GM04503 (cell line): ENCODE results near the gene NOL3.

ENCODE experiments used
- DNase-seq: peaks from one replicate; pipeline ENCODE4 v3.0.0-alpha.2; 2012; ENCODE audit warnings: low read depth

The NOL3 gene

DNA sequence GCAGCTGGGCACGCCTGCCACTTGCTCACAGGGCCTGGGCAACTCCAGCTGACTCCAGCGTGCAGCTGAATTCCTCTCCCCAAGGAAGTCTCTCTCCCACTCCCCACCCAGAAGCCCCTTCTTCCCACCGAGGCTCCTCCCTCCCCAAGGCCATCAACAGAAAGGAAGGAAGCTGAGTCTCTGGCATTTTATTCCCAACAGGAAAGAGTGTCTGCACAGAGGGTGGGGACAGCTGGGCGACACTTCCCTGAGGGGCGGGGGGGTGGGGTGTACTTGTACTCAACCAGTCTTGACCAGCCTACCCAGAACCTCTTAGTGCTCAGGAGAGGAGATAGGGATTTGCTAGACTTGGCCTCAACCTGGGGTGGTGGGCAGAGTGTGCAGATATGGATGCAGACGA lies 19.7 kb downstream of the NOL3 start, which contains the start of gene EXOC3L1:
TSS of gene EXOC3L1 (minus strand) at position 96 of the 400 bp plus-strand sequence. CDS start 460 bp downstream, outside the sequence.
- no peak for DNase-seq

DNA sequence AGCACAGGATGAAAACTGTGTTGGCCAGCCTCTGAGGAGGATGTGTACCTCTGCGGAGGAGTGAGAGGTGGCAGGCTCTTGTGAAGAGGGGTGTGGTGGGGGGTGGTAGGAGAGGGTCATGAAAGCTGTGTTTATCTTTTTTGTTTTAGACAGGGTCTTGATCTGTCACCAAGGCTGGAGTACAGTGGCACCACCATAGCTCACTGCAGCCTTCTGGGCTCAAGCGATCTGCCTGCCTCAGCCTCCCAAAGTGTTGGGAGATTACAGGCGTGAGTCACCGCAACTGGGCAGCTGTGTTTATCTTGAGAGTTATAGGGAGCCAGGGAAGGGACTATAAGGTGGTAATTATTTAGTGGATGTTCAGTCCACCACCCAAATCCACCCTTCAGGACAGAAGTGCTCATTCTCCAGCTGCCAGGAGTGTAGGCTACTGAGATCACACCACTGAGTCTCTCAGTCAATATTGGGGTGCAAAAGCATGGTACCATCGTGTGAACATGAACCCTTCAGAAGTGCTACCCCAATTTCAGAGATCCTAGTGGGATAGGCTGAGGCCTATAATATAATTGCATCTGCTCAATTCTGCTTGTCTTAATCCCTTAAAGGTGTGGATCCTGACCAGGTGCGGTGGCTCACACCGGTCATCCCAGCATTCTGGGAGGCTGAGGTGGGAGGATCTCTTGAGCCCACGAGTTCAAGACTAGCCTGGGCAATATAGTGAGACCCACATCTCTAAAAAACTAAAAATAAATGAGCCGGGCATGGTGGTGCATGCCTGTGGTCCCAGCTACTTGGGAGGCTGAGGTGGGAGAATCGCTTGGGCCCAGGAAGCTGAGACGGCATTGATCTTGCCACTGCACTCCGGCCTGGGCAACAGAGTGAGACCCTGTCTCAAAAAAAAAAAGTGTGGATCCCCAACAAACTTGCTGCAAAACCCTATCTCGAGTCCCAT lies 20.4 kb downstream of the NOL3 start:
- DNase-seq = no peak

DNA sequence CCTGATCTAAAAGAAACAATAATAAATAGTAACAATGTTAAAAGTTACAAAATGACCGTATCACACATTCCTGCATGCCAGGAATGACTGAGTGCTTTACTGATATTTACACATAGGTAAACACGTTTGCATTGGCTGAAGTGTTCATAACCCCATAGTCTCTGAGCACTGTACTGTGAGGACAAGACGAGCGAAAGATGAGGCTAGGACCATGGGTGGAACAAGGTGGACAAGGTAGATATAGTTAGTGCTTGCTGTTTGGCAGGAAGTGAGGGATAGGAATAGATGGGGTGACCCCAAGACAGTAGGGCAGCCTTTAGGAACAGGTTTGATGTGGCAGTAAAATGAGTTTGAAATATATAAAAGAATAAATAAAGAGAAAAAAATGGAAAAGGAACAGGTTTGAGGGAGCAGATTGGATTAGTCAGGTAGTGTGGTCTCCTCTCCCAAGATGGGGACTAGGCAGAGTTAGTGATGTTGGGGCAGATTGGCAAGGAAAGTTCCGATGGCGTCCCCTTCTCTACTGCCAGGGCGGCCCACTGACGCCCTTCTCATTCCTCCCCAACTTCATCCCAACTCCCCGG lies 21.2 kb downstream of the NOL3 start:
- no peak for DNase-seq

DNA sequence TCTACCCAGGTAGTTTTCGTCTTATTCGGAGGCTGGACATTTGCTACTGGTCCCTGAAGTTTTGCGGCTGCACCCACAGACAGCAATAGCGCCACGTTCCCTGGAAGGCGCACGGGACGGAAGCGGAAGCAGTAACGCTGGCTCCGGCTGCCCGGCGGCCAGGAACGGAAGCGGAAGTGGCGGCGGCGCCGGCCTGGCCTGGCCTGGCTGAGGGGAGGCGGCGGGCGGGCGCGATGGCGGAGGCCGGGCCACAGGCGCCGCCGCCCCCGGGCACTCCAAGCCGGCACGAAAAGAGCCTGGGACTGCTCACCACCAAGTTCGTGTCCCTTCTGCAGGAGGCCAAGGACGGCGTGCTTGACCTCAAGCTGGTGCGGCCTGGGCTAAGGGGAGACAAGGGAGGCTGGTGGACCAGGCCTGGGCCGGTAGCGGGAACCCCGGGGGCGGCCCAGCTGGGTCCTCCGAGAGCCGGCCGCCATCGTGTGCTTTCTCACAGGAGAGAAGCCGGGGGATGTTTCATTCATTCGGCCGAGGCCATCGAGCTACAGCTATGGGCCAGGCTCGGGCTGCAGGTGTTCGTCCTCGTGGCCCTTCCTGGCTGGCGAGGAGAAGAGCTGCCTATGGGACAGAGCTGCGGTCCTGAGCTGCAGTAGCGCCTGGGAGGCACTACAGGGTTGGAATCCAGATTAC lies 21.8 kb downstream of the NOL3 start, which contains the start of gene E2F4:
TSS of gene E2F4 (plus strand) at position 161 of the 687 bp plus-strand sequence. CDS start at position 234, 73 bp downstream.
- peak; percentile 42 for DNase-seq

DNA sequence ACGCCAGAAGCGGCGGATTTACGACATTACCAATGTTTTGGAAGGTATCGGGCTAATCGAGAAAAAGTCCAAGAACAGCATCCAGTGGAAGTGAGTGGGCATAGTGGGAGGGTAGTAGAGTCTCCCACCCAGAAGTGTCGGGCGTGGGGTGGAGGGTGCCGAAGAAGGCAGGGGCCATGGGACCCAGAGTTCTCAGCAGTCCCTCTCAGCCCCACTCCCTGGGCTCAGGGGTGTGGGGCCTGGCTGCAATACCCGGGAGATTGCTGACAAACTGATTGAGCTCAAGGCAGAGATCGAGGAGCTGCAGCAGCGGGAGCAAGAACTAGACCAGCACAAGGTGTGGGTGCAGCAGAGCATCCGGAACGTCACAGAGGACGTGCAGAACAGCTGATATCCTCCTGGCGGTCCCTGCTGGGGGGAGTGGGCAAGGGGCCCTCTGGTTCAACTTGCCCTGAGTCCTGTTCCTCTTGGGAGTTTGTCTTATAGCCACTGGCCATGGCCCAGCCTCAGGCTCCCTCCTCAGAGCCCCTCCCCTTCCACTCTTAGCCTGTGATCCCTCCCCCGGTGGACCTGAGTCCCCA lies 22.5 kb downstream of the NOL3 start:
- DNase-seq = no peak

DNA sequence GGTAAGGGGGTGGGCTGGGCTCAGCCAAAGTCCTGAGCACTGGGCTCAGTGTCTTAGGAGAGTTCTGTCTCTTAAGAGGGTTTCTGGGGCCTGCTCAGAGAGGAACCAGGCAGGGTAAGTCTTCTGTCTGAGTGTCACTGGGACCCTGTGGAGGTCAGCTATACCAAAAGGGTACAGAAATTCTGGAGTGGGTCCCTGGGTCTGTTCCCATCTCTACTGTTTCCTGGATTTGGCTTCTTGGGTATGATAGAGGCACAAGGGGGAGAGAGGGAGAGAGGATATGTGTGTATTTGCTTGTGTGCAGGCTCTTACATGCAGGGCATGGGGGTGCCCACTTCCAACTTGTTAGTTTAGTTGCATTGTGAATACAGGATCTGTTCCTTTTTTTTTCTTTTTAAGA lies 23.2 kb downstream of the NOL3 start:
- no peak for DNase-seq

DNA sequence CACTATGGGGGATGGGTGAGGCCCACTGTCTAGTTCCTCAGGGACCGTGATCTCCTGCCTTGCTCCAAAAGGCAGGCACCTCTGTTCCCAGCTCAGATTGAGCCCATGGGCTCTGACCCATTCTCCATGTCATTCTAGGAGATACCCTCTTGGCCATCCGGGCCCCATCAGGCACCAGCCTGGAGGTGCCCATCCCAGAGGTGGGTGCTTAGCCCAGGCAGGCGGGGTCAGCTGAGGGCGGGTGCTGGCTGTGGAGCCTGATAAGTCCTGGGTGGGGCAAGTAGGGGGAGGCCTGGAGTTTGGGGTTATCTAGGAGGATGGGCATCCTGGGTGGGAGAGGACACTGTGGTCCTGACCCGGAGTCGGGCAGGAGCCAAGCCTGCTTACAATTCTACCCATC lies 23.9 kb downstream of the NOL3 start:
- DNase-seq = no peak

DNA sequence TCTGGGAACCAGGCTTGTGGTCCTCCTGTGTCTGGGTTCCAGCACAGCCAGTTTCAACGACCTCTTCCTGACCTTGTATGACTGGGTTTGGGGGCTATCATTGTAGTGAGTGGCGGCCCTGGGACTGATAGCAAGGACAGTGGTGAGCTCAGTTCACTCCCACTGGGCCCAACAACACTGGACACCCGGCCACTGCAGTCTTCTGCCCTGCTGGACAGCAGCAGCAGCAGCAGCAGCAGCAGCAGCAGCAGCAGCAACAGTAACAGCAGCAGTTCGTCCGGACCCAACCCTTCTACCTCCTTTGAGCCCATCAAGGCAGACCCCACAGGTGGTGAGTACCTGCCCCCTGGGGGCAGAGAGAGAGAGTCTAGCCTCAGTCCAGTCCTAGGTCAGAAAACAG lies 25.3 kb downstream of the NOL3 start:
- no peak for DNase-seq

DNA sequence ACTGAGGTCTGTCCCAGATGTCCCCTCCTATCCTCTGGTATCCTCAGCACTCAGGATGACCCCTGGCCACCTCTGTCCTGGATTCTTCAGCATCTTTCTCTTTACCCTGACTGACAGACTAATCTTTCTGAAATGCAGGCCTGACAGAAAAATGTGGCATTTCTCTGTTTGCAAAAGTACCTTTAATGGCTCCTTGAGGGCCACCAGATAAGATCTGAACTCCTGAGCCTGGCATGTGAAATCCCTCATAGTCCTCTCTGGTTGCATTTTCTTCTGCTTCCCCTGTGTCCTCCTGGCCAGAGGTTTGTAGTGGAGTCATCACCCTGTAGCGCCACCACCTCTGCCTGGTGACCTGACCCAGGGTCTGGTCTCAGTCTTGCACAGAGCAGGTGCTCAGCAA lies 26.5 kb downstream of the NOL3 start:
- no peak for DNase-seq

DNA sequence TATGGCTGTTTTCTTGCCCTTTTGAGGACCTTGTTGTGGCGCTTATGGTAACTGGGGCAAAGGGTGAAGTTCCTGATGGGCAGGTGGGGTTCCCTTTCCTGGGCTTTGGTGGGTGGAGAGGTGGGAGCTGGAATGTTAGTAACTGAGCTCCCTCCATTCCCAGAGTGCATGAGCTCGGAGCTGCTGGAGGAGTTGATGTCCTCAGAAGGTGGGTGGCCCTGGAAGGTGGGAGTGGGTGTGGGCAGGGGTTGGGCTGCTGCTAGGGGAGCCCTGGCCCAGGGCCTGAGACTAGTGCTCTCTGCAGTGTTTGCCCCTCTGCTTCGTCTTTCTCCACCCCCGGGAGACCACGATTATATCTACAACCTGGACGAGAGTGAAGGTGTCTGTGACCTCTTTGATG lies 27.4 kb downstream of the NOL3 start:
- no peak for DNase-seq

DNA sequence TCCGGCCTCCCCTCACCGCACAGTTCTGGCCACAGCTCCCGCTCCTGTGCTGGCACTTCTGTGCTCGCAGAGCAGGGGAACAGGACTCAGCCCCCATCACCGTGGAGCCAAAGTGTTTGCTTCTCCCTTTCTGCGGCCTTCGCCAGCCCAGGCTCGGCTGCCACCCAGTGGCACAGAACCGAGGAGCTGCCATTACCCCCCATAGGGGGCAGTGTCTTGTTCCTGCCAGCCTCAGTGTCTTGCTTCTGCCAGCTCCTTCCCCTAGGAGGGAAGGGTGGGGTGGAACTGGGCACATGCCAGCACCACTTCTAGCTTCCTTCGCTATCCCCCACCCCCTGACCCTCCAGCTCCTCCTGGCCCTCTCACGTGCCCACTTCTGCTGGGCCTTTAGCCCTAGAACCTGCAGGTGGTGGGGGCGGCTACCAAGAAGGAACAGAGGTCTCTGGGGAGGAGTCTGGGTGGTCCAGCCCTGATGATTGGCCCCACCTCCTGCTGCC lies 27.9 kb downstream of the NOL3 start:
- no peak for DNase-seq

DNA sequence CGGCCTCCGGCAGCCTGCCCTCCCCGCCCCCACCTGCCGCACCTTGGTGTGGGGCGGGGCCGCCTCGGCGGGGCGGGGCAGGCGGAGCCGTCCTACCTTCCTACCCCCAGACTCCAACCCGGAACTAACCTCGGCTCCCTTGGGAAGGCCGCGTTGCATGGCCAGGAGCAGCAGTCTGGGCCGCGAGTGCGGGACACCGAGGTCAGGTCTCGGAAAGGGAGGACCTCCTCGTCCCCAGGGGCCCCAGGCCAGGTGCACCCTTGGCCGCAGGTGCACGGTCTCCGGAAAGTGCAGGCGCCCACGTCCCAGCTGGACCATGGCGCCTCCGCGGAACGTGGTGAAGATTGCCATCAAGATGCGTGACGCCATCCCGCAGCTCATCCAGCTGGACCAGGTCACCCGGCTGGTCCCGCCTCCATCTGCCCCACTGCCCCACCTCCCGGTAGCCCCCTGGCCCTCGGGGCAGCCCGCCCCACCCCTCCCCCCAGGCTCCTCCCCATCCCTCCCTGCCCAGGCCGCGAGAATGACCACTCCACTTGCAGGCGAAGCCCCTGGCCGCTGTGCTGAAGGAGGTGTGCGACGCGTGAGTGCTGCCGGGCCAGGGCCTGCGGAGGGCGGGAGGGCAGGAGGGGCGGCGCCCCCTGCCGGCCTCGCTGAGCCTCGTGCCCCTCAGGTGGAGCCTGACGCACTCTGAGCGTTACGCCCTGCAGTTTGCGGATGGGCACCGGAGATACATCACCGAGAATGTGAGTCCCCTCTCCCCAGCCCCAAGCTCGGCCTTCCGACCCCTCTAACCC lies 28.9 kb downstream of the NOL3 start, which contains the start of gene ELMO3:
TSS of gene ELMO3 (plus strand) at position 121 of the 797 bp plus-strand sequence. CDS start at position 317, 196 bp downstream.
- no peak for DNase-seq

DNA sequence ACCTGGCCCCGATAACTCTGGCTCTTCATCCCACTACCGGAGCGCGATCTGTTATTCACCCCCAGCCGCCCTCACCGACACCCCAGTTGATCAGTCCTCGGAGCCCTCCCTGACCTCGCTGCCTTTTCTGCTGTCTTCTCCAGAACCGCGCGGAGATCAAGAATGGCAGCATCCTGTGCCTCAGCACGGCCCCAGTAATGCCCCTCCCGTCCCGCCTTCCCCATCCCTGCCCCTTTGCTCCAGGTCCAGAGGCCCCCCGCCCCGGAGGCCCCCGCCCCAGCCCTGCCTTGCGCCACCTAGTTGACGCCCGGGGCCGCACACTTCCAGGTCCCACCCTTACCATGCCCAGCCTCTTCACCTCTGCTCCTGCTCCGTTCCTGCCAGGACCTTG lies 29.5 kb downstream of the NOL3 start:
- DNase-seq = no peak

DNA sequence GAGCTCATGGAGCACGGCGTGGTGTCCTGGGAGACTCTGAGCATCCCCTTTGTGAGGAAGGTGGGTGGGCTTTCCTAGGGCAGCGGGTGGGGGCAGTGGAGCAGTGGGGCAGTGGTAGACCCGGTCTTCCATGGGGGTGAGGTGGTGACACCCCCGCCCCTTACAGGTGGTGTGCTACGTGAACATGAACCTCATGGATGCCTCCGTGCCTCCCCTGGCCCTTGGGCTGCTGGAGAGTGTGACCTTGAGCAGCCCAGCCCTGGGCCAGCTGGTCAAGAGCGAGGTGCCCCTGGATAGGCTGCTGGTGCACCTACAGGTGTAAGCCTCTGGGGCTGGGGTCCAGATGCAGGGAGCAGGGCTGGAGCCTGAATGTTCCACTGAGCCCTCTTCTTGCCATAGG lies 30.2 kb downstream of the NOL3 start:
- no peak for DNase-seq

DNA sequence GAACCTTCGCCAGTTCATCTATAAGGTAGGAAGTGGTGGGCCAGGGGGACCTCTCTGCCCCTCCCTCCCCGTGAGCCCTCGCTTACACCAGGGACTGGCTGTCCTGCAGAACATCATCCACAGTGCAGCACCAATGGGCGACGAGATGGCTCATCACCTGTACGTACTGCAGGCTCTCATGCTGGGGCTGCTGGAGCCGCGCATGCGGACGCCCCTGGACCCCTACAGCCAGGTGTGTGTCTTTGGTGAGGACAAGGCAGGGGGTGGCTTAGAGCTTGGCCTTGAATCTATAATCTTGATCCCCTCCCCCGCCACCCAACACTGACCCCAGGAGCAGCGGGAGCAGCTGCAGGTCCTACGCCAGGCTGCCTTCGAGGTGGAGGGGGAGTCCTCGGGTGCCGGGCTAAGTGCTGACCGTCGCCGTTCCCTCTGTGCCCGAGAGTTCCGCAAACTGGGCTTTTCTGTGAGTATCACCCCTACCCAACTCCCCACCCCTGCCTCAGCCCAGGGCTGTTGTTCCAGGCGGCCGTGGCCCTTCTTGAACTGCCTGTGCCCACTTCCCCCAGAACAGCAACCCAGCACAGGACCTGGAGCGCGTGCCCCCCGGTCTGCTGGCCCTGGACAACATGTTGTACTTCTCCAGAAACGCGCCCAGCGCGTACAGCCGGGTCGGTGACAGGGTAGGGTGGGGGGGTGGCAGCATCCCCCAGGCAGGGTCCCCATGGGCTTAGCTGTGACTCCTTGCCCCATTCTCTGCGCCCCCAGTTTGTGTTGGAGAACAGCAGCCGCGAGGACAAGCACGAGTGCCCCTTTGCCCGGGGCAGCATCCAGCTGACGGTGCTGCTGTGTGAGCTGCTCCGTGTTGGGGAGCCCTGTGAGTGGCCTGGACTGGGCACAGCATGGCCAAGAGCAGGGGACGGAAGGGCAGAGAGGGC lies 31.3 kb downstream of the NOL3 start:
- DNase-seq = no peak

DNA sequence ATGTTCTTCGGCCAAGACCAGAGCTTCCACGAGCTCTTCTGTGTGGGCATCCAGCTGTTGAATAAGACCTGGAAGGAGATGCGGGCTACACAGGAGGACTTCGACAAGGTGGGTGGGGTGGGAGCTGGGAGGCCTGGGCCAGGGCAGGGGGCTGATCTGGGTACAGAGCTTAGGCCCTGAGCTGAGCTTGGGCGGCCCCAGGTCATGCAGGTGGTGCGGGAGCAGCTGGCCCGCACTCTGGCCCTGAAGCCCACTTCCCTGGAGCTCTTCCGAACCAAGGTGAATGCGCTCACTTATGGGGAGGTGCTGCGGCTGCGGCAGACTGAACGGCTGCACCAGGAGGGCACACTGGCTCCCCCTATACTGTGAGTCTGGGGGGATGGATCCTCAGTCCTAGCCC lies 32.1 kb downstream of the NOL3 start:
- DNase-seq = no peak

DNA sequence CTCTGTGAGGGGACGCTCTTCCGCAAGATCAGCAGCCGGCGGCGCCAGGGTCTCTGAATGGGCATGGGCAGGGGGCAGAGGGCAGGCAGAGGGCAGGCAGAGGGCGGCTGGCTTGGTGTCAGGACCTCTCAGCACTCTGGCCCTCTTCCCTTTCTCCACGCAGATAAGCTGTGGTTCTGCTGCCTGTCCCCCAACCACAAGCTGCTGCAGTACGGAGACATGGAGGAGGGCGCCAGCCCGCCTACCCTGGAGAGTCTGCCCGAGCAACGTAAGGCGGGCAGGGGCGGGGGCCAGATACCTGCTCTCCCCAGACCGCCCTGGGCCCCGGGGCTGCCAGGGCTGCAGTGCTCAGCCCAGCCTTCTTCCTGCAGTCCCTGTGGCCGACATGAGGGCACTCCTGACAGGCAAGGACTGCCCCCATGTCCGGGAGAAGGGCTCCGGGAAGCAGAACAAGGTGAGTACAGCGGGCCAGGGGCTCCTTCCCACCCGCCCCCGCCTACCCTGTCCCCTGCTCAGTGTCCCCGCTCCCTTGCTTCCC lies 32.7 kb downstream of the NOL3 start:
- no peak for DNase-seq

DNA sequence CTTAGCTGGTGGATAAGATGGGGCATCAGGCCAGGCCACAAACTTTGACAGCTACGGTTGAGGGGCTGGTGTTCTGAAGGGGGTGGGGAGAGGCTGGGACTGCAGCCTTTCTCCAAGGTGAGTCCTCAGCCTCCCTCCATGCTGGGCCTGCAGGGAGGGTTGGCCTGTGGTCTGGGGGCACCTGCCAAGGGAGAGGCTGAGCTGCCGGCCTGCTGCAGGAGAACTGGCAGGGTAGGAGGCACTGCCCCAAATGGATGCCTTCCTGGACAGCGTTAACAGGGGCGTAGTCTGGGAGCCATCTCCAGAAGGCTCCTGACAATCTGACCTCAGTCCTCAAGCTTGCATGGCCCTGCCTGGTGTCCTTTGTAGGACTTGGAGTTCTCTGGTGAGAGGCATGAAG lies 33.7 kb downstream of the NOL3 start:
- DNase-seq = no peak

DNA sequence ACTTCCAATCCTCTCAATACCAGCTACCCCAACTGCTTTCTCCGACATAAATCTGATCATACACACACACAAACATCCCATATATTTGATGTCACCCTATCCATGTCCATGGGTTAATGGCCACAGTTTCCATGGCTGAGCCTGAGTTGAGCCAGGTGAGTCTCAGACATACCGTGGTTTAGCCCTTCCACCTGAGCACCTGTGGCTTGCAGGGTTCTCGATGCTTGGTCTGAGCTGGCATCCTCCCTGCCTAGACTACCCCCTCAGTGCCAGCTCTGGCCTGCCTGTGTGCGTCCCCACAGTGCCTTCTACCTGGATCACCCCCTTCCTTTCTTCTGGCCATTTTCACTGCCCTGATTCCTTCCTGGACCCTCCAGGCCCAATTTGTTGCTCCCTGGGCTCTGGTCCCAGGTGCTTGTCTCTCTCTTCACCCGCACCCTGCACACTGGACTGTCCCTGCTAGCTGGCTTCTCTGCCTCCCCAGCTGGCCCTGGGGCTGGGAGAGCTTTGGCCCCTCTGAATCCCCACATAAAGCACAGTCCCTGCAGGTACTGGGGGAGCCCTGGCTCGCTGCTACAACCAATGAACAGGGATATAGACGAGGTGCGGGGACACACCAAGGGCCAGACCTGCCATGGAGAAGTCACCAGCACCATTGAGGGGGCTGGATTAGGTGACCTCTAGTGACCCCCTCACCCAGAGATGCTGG lies 35.9 kb downstream of the NOL3 start:
- DNase-seq = no peak
